ENCODE results near the gene SMPD3.

The SMPD3 gene

DNA sequence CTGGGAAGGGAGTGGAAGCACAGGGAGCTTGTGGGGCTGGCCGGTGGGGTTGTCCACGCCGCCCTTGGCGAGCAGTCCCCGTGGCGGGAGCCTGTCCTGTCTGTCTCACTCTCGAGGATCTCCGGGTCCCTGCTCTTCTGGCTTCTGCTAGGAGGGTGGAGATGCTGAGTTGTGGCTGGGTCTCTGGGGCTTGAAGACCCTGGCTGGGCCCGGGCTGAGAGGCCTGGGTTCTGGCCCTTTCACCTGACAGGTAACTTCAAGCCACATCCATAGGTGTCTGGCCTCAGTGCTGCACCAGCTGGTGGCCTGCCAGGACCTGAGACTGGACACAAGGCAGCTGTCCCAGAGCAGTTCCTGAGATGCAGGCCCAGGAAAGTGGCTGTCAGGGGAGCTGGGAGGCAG, 90.8 kb downstream of the SMPD3 start:
- no peak overlapping the region for H3K27ac ChIP-seq
- TF ChIP-seq, protein P1, sequence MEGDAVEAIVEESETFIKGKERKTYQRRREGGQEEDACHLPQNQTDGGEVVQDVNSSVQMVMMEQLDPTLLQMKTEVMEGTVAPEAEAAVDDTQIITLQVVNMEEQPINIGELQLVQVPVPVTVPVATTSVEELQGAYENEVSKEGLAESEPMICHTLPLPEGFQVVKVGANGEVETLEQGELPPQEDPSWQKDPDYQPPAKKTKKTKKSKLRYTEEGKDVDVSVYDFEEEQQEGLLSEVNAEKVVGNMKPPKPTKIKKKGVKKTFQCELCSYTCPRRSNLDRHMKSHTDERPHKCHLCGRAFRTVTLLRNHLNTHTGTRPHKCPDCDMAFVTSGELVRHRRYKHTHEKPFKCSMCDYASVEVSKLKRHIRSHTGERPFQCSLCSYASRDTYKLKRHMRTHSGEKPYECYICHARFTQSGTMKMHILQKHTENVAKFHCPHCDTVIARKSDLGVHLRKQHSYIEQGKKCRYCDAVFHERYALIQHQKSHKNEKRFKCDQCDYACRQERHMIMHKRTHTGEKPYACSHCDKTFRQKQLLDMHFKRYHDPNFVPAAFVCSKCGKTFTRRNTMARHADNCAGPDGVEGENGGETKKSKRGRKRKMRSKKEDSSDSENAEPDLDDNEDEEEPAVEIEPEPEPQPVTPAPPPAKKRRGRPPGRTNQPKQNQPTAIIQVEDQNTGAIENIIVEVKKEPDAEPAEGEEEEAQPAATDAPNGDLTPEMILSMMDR (IDR thresholded peaks at IDR 0.05; ENCODE audit: low read depth, low read length, missing control alignments): no peak
- no peak overlapping the region for H3K4me3 ChIP-seq (ENCODE audit: low read depth, low read length)
- peaks cover 32% of the 10 kb centered on the region for H3K36me3 ChIP-seq (replicated peaks)
- DNase-seq: no peak
- H3K27me3 ChIP-seq (replicated peaks): no peaks in the 10 kb centered on the region
- in situ Hi-C loops (cut with HindIII; ENCODE audit: low pct_ligation_motif_present, low sequenced_read_pairs): no loop called here

DNA sequence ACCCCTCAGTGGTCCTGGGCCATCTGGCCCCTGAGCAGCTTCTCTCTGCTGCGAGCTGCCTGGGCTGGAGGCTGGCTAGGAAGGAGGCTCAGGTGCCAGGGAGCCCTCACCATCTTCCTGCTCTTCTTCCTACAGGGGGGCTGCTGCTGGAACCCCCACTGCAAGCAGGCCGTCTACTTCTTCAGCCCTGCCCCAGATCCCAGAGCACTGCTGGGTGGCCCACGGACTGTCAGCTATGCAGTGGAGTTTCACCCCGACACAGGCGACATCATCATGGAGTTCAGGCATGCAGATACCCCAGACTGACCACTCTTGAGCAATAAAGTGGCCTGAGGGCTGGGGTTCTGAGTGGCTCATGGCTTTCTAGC, 91.4 kb downstream of the SMPD3 start:
- Histone ChIP-seq H3K4me3 (ENCODE audit: low read depth, low read length) (no peak overlapping the region), H3K27me3 (replicated peaks) (no peaks in the 10 kb centered on the region), H3K27ac (no peak overlapping the region), H3K36me3 (replicated peaks) (peaks cover 32% of the 10 kb centered on the region)
- no peak for DNase-seq
- in situ Hi-C loops (cut with HindIII; ENCODE audit: low pct_ligation_motif_present, low sequenced_read_pairs): no loop called here
- TF ChIP-seq, protein P1 (IDR thresholded peaks at IDR 0.05; ENCODE audit: low read depth, low read length, missing control alignments): no peak

DNA sequence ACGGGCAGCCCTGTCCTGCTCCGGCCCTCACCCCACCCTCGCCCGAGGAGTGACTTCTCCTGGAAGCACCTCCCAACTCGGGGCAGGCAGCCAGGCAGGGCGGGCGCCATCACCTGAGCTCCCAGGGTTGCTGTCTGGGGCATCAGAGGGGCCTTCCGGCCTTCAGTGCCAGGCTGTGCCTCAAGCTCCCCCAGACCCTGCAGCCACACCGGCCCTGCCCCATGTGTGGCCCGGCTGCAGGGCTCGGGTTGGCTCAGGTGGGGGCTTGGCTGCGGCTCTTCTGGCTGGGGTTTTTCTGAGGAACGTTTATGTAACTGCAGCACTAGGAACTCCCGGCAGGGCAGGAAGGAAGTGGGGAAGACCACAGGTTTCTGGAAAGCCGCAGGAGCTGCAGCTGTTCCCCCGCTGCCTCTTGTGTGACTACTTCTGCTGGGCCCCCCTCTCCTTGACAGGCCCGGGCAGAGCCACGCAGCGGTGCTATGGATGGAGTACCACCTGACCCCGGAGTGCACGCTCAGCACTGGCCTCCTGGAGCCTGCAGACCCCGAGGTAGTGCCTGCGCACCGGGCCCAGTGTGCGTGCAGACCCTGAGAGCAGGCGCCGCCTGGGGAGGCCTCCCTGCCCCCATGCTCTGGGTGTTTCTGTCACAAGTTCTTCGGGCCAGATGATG, 91.9 kb downstream of the SMPD3 start:
- Histone ChIP-seq H3K27ac (no peak overlapping the region), H3K4me3 (ENCODE audit: low read depth, low read length) (no peak overlapping the region), H3K36me3 (replicated peaks) (peaks cover 32% of the 10 kb centered on the region), H3K27me3 (replicated peaks) (no peaks in the 10 kb centered on the region)
- no peak for DNase-seq
- in situ Hi-C loops (cut with HindIII; ENCODE audit: low pct_ligation_motif_present, low sequenced_read_pairs): no loop called here
- TF ChIP-seq, protein P1 (IDR thresholded peaks at IDR 0.05; ENCODE audit: low read depth, low read length, missing control alignments): peak; percentile 23

DNA sequence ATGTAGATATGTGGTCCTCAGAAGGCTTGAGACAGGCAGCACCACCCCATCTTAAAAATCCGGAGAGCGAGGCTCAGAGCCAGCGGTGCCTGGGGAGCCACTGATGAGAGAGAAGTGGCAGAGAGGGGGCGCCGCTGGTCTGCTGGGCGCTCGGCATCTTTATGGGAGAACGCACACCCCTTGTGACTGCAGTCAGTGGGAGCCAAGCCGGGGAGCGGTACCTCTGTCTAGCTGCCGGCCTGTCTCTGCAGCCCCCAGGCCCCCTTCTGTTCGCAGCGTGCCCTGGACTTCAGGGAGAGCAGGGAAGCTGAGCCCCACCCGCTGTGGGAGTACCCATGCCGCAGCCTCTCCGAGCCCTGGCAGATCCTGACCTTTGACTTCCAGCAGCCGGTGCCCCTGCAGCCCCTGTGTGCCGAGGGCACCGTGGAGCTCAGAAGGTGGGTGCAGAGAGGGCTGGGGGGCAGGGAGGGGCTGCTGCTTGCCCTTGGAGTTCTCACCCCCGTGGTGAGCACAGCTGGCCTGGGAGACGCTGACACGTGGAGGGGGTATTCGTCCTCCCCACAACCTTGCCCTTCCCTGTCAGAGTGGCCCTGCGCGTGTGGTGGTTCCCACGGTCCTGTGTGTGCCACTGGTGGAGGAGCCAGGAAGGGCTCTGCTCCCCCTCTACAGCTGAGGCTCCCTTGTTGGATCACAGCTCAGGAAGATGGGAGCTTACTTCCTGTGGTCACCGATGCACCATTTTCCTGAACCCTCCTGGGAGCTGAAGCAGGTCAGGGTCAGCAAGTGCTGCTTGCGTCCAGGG, 92.7 kb downstream of the SMPD3 start:
- H3K4me3 ChIP-seq (ENCODE audit: low read depth, low read length): no peak overlapping the region

DNA sequence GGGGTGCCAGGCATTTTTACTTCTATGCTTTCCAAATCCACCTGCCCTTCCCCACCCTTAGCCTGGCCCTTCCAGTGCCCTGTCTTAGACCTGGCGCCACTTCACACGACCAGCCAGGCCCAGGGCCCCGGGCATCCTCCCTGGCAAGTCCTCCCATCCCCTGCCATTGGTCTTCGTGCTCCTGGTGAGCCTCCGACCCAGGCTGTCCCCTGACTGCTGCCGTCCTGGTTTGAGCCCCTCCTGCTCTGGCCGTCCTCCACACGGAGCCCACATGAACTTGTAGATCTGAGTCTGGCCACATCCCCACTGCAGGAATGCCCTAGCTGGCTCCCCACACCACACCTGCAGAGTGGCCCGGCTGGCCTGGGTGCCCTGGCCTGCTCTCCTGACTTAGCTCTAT, 93.5 kb downstream of the SMPD3 start:
- in situ Hi-C loops (cut with HindIII; ENCODE audit: low pct_ligation_motif_present, low sequenced_read_pairs): no loop called here

More for the DNA sequence above, 92.7 kb downstream of the SMPD3 start:
- Histone ChIP-seq H3K36me3 (replicated peaks) (peaks cover 32% of the 10 kb centered on the region), H3K27me3 (replicated peaks) (no peaks in the 10 kb centered on the region), H3K27ac (no peak overlapping the region)
- TF ChIP-seq, protein P1 (IDR thresholded peaks at IDR 0.05; ENCODE audit: low read depth, low read length, missing control alignments): peak; percentile 32
- in situ Hi-C loops (cut with HindIII; ENCODE audit: low pct_ligation_motif_present, low sequenced_read_pairs): no loop called here
- DNase-seq: no peak

More for the DNA sequence above, 93.5 kb downstream of the SMPD3 start:
- Histone ChIP-seq H3K36me3 (replicated peaks) (peaks cover 32% of the 10 kb centered on the region), H3K27ac (no peak overlapping the region), H3K27me3 (replicated peaks) (no peaks in the 10 kb centered on the region), H3K4me3 (ENCODE audit: low read depth, low read length) (no peak overlapping the region)
- no peak for DNase-seq
- TF ChIP-seq, protein P1 (IDR thresholded peaks at IDR 0.05; ENCODE audit: low read depth, low read length, missing control alignments): no peak

Measured in brain microvascular endothelial cell (primary cell).